AG10803 (cell line): ENCODE data around the gene MAN1C1.

Experiments used
- DNase-seq: peaks from one replicate; pipeline ENCODE4 v3.0.0; 2010; ENCODE audit warnings: low read depth
- H3K4me3 ChIP-seq: 2 replicates; pipeline ENCODE4 v1.5.1; 2011; ENCODE audit warnings: mild to moderate bottlenecking, low read length, control low read depth
- TF ChIP-seq, protein P1 (sequence below): conservative IDR thresholded peaks from 2 replicates; pipeline ENCODE4 v1.5.1; 2011; ENCODE audit warnings: mild to moderate bottlenecking, low read length, control low read depth, inconsistent platforms

Gene MAN1C1

DNA sequence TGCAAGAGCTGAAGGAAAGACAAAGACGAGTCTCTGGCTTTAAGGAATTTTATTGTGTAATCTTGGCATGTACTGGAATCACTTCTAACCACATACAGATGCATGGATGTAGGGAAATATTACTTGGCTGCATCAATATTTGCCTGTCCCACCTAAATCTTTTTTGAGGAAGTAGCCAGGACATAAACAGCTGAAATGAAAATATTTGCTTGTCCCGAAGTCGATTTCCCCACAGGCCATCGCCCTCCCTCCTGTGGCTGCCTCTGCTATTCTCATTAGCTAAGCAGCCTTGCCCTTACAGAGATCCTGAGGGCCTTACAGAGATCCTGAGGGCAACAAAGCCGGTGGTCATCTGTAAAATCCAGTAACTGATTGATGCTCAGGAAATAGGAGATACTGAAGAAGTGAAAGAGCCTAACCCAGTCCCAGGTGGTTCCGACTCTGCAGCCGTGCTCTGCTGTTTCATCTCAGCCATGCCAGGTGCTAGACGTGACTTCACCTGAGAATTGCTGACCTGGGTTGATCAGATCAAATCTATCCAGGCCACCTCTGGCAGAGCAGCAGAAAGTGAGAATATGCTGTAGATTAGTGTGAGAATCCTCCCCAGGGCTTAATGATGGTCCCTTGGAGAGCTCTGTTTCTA is 25.5 kb downstream of the MAN1C1 start:
- peak; percentile 95 for DNase-seq
- H3K4me3 ChIP-seq: no peak overlapping the region
- TF ChIP-seq, protein P1, sequence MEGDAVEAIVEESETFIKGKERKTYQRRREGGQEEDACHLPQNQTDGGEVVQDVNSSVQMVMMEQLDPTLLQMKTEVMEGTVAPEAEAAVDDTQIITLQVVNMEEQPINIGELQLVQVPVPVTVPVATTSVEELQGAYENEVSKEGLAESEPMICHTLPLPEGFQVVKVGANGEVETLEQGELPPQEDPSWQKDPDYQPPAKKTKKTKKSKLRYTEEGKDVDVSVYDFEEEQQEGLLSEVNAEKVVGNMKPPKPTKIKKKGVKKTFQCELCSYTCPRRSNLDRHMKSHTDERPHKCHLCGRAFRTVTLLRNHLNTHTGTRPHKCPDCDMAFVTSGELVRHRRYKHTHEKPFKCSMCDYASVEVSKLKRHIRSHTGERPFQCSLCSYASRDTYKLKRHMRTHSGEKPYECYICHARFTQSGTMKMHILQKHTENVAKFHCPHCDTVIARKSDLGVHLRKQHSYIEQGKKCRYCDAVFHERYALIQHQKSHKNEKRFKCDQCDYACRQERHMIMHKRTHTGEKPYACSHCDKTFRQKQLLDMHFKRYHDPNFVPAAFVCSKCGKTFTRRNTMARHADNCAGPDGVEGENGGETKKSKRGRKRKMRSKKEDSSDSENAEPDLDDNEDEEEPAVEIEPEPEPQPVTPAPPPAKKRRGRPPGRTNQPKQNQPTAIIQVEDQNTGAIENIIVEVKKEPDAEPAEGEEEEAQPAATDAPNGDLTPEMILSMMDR: peak; percentile 17; the same call in 1 of the 2 replicates

DNA sequence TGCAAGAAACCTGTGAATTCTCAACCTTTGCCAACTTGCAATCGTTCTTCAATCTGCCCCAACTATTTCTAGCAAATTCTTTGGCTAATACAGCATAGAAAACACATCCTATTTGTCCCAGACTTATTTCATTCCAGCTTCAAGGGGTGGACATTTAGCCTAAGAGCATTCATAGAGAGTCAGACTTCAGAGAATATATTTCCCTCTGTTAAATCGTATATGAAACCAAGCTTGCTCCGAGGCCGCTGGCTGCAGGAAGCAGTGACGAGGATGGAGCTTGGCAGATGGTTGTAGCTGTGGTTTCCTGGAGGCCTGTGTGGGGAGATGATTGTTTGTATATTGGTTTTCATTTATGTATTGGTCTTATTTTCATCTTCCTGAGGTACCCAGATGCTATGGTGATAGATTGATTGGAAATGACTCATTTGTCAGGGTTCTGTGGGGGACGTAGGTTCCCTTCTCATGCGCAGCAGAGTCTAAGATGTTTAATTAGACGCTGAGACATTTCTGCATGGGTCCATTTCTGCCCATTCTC is 26.1 kb downstream of the MAN1C1 start:
- TF ChIP-seq, protein P1: no peak
- peak; percentile 55 for DNase-seq
- H3K4me3 ChIP-seq: no peak overlapping the region

DNA sequence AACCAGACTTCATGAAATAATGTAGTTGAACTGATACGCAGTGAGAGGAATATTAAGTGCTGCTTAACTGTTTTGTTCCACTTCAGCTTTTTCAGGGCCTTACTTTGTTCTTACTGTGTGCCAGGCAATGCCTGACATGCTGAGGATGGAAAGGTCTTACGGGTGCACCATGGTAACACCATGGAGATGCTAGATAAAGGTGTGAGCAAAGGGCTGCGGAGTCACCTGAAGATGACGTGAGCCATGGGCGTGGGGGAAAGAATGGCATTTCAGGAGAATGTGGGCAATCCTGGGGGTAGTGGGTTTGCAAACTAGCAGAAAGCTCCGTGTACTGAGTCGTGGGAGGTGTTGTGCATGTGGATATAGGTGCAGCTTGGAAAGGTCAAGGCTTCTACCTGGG is 27.3 kb downstream of the MAN1C1 start:
- no peak overlapping the region for H3K4me3 ChIP-seq
- no peak for DNase-seq
- TF ChIP-seq, protein P1: no peak

DNA sequence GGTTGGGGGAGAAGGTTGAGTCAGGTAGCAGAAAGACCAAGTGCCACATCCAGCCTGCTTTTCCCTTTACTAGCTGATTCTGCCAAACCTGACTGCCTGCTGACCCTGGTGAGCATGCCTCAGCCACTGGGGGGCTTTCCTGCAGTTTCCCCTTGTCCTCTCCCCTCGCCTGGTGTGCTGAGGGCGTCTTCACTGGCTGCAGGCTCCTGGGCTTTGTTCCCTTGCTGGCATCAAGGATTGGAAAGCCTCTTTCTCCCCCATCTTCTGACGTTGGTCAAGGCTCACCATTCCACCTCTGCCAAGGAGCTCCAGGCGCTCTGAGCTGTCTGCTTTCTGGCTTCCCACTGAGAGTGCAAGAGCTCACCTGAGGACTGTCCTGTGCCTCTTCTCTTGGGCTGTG is 28.4 kb downstream of the MAN1C1 start:
- H3K4me3 ChIP-seq: no peak overlapping the region
- TF ChIP-seq, protein P1: no peak
- DNase-seq: no peak

DNA sequence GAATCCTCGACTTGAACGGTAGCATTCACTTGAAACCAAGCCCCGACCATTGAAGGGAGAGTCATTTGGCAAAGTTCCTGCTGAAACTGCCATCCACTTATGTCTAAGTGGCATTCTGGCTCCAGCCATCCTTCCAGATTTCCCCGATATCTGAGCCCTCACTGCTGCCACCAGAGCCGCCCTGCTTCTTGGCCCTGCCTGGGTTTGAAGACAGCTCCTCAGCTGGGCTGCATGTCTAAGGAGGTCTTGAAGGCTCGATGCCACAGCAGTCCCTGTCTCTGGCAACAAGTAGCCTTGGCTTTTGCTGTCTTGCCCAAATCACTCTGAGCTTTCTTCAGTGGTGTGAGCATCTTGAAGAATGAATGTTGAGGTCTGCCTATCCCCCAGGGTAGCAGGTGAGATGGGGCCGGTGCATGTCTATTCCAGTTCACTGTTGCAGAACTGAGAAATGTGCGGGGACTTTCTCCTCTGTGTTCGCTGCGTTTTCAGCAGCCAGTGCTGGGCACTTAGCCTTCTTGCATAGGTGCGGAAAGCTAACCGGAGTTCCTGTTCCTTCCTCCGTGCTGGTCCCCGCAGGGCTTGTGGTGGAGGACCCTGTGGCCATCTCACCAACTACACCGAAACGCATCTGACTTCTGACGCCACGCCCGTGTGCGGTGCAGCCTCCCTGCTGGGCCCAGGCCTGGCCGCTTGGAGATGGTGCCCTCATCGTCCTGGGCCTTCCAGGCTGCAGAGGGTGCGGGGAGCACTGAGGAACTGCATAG is 29.2 kb downstream of the MAN1C1 start:
- DNase-seq: no peak
- no peak overlapping the region for H3K4me3 ChIP-seq
- TF ChIP-seq, protein P1: no peak

DNA sequence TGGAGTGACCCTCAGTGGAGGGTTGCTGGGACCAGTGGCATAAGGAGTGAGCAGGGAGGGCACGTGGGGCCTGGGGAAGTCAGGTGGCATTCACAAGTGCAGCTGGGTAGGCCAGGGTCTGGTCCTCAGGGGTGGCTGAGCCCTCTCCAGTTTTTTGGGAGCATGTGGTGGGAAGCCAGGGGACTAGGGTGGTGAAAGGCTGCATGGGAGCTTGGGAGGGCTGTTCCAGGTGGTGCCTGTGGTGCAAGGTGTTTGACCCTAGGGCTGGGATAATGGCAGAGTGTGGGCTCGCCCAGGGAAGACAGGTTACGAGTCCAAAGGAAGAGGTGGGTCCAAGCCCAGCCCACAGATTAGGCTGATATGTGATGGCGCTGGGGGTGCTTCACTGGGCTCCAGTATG is 30.5 kb downstream of the MAN1C1 start:
- TF ChIP-seq, protein P1: no peak
- H3K4me3 ChIP-seq: no peak overlapping the region
- DNase-seq: no peak

DNA sequence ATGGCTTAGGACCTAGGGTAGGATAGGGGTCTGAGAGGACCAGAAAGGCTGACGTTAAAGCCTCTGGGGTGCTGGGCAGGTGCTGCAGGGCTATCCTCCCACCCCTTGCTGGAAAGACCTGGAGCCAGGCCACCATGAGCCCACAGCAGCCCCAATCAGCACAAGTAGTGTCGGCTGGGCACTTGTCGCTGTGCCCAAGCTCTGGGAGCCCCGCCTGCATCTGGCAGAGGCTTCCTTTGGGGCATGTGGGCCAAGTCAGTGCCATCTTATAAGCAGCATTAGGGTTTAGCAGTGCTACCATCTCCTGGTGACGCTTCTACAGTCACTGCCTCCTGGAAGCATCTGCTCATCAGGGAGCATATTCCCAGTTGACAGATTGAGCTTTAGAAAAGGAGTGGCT is 31.3 kb downstream of the MAN1C1 start:
- H3K4me3 ChIP-seq: no peak overlapping the region
- TF ChIP-seq, protein P1: no peak
- DNase-seq: no peak
